Lower lobe of right lung (tissue), 2 donors: ENCODE data around the gene LARP1. TPM values are rescaled to one million over a fixed set of nuclear protein-coding genes. Genes with fewer than 3 reads are reported as not detected.

ENCODE experiments used
- ATAC-seq, 2 donors: fragments of 200-7000 bp; cut with Tn5 transposase; one replicate each; pipeline ENCODE4 v1.9.1; 2020 to 2022; ENCODE audit warnings: mild to moderate bottlenecking in 2 of 2, moderate library complexity in 2 of 2
- DNase-seq: peaks from one replicate; pipeline ENCODE4 v3.0.0-alpha.2; 2020
- H3K27ac ChIP-seq: fragments of 200-600 bp; one replicate; pipeline ENCODE4 v1.8.0; 2022
- H3K27me3 ChIP-seq: fragments of 200-600 bp; one replicate; pipeline ENCODE4 v1.8.0; 2022; ENCODE audit warnings: low read depth
- H3K36me3 ChIP-seq: fragments of 200-600 bp; one replicate; pipeline ENCODE4 v1.8.0; 2022; ENCODE audit warnings: mild to moderate bottlenecking
- H3K4me1 ChIP-seq: fragments of 200-600 bp; one replicate; pipeline ENCODE4 v1.8.0; 2022
- H3K4me3 ChIP-seq: fragments of 200-600 bp; one replicate; pipeline ENCODE4 v1.8.0; 2022; ENCODE audit warnings: mild to moderate bottlenecking
- H3K9me3 ChIP-seq: fragments of 200-600 bp; one replicate; pipeline ENCODE4 v1.8.0; 2022
- intact Hi-C: fragments of 100-400 bp; cut with DNase I; formaldehyde crosslinking; loops from one replicate; pipeline ENCODE4 v1.11.0; 2022
- total RNA-seq: library from RNA; stranded (reverse); fragmentation: NEBNext Ultra II Directional; extraction: Animal tissue kit (Norgen Biotek cat#: 25700); gene quantifications from one replicate; pipeline ENCODE4 v1.2.1, GENCODE V29; 2021
- TF ChIP-seq, protein P1 (sequence below): fragments of 200-600 bp; IDR thresholded peaks from one replicate; pipeline ENCODE4 v1.8.0; 2022; ENCODE audit warnings: antibody characterized with exemption, mild to moderate bottlenecking
- donor health status: DM: no; HTN: yes; CAD: no; lungs with severe emphysema.

Gene LARP1
- total RNA-seq, 1 donor from 2014 or later, result 143 TPM

GRCh38 chr5:154849264-154849785, 94.1 kb downstream of the LARP1 start:
- peak overlapping the region; percentile 72 for H3K4me3 ChIP-seq
- TF ChIP-seq, protein P1, sequence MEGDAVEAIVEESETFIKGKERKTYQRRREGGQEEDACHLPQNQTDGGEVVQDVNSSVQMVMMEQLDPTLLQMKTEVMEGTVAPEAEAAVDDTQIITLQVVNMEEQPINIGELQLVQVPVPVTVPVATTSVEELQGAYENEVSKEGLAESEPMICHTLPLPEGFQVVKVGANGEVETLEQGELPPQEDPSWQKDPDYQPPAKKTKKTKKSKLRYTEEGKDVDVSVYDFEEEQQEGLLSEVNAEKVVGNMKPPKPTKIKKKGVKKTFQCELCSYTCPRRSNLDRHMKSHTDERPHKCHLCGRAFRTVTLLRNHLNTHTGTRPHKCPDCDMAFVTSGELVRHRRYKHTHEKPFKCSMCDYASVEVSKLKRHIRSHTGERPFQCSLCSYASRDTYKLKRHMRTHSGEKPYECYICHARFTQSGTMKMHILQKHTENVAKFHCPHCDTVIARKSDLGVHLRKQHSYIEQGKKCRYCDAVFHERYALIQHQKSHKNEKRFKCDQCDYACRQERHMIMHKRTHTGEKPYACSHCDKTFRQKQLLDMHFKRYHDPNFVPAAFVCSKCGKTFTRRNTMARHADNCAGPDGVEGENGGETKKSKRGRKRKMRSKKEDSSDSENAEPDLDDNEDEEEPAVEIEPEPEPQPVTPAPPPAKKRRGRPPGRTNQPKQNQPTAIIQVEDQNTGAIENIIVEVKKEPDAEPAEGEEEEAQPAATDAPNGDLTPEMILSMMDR, result no peak
- H3K9me3 ChIP-seq, result no peaks in the 10 kb centered on the region
- H3K27ac ChIP-seq, result peak overlapping the region; percentile 82
- ATAC-seq (no peak), DNase-seq (no peak)
- intact Hi-C loops, result no loop called here
- no peaks in the 10 kb centered on the region for H3K36me3 ChIP-seq
- no peaks in the 10 kb centered on the region for H3K27me3 ChIP-seq
- peaks cover 54% of the 10 kb centered on the region for H3K4me1 ChIP-seq

DNA sequence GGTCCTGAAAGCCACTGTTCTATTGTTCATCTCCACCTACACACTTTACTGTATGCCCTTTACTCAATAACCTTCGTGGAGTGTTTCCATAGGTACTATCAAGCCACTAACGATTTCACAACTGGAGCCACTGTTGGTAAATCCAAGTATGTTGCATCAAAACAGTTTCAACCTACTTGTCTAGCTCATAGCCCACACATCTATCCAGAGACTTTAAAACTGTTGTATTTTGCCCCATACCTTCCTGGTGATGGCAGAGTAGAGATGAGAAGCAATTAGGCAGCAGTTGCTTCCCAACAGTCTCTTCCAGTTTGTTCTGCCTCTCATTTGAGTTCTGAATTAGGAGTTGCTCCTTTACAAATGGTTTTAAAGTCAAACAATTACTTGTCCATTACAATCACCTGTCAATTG, 94.6 kb downstream of the LARP1 start:
- ATAC-seq, result peak; percentile 52 to 74
- intact Hi-C loops, result no loop called here
- DNase-seq, result no peak
- Histone ChIP-seq H3K9me3 (no peaks in the 10 kb centered on the region), H3K27me3 (no peaks in the 10 kb centered on the region), H3K4me1 (peaks cover 50% of the 10 kb centered on the region), H3K4me3 (peak overlapping the region; percentile 72), H3K36me3 (no peaks in the 10 kb centered on the region), H3K27ac (peak overlapping the region; percentile 82)
- TF ChIP-seq, protein P1, result no peak

DNA sequence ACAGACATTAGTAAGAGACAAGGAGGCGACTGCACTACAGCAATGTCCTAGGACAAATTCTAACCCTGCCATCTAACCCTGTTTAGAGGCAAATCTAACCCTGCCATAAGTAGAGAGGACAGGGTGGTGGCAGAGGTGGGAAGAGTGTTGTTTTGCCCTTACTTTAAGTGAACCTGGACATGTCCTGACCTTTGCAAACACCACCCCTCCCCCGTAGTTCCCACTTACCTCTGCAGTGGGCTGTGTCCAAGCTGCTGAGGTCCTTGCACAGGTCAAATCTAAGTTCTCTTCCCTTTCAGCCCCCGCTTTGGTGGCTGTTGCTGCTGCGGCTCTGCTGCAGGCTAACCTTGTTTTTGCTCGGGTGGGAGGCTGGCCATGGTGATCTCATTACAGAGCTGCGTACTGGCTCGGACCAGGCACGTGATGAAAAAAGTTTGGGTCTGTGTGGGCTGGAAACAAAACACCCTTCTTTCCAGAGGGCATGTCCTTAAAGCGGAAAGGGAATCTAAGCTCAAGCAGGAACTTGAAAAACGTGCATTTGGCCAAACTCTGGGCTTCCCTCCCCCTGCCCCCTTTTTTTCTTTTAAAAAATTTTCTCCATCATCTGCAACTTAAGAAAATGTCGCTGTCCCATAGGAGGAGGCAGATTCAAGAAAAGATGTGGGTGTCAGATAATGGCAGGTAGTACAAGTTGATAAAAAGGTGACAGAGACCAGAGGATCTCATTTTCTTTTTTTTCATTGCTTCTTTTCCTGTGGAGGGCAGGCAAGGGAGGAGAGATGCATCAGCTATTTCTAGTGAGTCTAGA, 95.3 kb downstream of the LARP1 start, which contains the start of gene FAXDC2:
TSS of gene FAXDC2 (minus strand) at position 349 of the 808 bp plus-strand sequence. CDS start 12,425 bp downstream, outside the sequence.
- no peaks in the 10 kb centered on the region for H3K36me3 ChIP-seq
- intact Hi-C loops, result no loop called here
- peaks cover 45% of the 10 kb centered on the region for H3K4me1 ChIP-seq
- peak within 1 kb of the TSS; percentile 82 for H3K27ac ChIP-seq
- no peaks in the 10 kb centered on the region for H3K27me3 ChIP-seq
- no peaks in the 10 kb centered on the region for H3K9me3 ChIP-seq
- ATAC-seq (peak; percentile 96), DNase-seq (peak; percentile 74)
- peak within 1 kb of the TSS; percentile 72 for H3K4me3 ChIP-seq
- TF ChIP-seq, protein P1, result no peak

DNA sequence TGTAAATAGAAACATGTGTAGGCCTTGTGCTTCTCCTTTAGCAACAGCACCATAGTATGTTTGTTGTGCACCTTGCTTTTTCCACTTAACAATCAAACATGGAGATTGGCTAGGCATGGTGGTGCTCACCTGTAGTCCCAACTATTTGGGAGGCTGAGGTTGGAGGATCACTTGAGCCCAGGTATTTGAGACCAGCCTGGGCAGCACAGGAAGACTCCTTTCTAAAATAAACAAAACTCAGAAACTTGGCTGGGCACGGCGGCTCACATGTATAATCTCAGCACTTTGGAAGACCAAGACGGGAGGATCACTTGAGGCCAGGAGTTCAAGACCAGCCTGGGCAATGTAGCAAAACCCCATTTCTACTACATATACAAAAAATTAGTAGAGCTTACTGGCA, 96.2 kb downstream of the LARP1 start:
- peaks cover 46% of the 10 kb centered on the region for H3K4me1 ChIP-seq
- intact Hi-C loops, result no loop called here
- TF ChIP-seq, protein P1, result no peak
- H3K4me3 ChIP-seq, result no peak overlapping the region
- peak overlapping the region; percentile 82 for H3K27ac ChIP-seq
- DNase-seq (no peak), ATAC-seq (no peak)
- H3K36me3 ChIP-seq, result no peaks in the 10 kb centered on the region
- no peaks in the 10 kb centered on the region for H3K27me3 ChIP-seq
- no peaks in the 10 kb centered on the region for H3K9me3 ChIP-seq

- Histone ChIP-seq H3K36me3 (no peaks in the 10 kb centered on the region), H3K27ac (peak overlapping the region; percentile 100), H3K4me1 (peaks cover 46% of the 10 kb centered on the region), H3K4me3 (peak overlapping the region; percentile 76), H3K9me3 (no peaks in the 10 kb centered on the region), H3K27me3 (no peaks in the 10 kb centered on the region)
- peak; percentile 97 for DNase-seq
- TF ChIP-seq, protein P1, result peak; percentile 21
- intact Hi-C loops, result no loop called here
- peak; percentile 89 to 90 for ATAC-seq
These were observed 102.5 kb downstream of the LARP1 start for GRCh38 chr5:154857530-154858296.
